ENCODE results near the gene MAP4K2.

- TF ChIP-seq CTCF (IDR thresholded peaks at IDR 0.05) = no peak
- TF ChIP-seq POLR2A (IDR thresholded peaks at IDR 0.05) = no peak
Measured at GRCh38 chr11:64758330-64759079, 44.5 kb downstream of the MAP4K2 start.
